Measurements from ENCODE around the gene SLC25A2.
"Not testable (repeated sequence)": the region's sequence is repeated elsewhere in the genome, so short reads cannot be mapped to it uniquely, and the experiment has no call there.

DNA sequence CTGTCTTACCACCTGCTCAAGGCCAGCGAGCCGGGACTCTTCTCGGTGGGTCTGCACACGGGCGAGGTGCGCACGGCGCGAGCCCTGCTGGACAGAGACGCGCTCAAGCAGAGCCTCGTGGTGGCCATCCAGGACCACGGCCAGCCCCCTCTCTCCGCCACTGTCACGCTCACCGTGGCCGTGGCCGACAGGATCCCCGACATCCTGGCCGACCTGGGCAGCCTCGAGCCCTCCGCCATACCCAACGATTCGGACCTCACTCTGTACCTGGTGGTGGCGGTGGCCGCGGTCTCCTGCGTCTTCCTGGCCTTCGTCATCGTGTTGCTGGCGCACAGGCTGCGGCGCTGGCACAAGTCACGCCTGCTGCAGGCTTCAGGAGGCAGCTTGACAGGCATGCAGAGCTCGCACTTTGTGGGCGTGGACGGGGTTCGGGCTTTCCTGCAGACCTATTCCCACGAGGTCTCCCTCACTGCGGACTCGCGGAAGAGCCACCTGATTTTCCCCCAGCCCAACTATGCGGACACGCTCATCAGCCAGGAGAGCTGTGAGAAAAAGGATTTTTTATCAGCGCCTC, 37.0 kb upstream of the SLC25A2 start:
- TF ChIP-seq, protein P1, sequence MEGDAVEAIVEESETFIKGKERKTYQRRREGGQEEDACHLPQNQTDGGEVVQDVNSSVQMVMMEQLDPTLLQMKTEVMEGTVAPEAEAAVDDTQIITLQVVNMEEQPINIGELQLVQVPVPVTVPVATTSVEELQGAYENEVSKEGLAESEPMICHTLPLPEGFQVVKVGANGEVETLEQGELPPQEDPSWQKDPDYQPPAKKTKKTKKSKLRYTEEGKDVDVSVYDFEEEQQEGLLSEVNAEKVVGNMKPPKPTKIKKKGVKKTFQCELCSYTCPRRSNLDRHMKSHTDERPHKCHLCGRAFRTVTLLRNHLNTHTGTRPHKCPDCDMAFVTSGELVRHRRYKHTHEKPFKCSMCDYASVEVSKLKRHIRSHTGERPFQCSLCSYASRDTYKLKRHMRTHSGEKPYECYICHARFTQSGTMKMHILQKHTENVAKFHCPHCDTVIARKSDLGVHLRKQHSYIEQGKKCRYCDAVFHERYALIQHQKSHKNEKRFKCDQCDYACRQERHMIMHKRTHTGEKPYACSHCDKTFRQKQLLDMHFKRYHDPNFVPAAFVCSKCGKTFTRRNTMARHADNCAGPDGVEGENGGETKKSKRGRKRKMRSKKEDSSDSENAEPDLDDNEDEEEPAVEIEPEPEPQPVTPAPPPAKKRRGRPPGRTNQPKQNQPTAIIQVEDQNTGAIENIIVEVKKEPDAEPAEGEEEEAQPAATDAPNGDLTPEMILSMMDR (conservative IDR thresholded peaks at IDR 0.05), result not testable (repeated sequence)
- not testable (repeated sequence) for TF ChIP-seq EZH2 (IDR thresholded peaks at IDR 0.05; ENCODE audit: low read depth)

All from PC-9 (cell line).